RPMI8226 (cell line): ENCODE data around the gene B3GNT3.

Source experiments
- DNase-seq: peaks from one replicate; pipeline ENCODE4 v3.0.0-alpha.2; 2015

B3GNT3 gene, protein sequence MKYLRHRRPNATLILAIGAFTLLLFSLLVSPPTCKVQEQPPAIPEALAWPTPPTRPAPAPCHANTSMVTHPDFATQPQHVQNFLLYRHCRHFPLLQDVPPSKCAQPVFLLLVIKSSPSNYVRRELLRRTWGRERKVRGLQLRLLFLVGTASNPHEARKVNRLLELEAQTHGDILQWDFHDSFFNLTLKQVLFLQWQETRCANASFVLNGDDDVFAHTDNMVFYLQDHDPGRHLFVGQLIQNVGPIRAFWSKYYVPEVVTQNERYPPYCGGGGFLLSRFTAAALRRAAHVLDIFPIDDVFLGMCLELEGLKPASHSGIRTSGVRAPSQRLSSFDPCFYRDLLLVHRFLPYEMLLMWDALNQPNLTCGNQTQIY

DNA sequence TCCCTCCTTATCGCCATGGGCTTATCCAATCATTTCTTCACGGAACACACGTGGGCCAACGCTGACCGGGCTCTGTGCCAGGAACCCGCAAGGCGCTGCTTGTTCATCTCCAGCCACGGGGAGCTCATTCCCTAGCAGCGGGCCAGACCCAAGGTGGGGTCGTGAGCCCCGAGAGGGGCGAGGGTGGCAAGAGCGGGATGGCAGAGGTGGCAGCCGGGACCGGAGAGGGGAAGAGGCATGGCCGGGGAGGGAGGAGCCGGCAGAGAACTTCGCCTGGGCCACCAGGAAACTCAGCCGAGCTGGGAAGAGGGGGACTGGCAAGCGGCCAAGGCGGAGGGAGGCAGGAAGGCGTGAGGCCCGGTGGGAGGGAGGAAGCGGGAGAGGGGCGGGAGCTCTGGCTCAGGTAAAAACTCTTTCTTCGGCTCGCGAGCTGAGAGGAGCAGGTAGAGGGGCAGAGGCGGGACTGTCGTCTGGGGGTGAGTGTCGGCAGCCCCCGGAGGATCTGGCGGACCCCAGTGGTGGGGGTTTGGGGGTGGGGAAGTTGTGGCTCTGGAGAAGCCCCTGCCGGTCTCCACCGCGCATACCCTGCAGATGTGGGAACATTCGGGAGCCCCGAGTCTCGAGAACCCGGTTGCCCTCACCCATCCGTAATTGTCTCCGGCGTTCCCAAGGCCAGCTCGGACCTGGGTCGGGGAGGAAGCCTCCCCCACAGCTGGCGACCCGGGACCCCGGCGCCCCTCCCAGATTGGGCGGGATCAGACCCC, at the start of gene B3GNT3:
Gene B3GNT3 (plus strand): TSS at position 408 of the 764 bp plus-strand sequence. CDS start 12,670 bp downstream, outside the sequence.
- peak; percentile 60 for DNase-seq

DNA sequence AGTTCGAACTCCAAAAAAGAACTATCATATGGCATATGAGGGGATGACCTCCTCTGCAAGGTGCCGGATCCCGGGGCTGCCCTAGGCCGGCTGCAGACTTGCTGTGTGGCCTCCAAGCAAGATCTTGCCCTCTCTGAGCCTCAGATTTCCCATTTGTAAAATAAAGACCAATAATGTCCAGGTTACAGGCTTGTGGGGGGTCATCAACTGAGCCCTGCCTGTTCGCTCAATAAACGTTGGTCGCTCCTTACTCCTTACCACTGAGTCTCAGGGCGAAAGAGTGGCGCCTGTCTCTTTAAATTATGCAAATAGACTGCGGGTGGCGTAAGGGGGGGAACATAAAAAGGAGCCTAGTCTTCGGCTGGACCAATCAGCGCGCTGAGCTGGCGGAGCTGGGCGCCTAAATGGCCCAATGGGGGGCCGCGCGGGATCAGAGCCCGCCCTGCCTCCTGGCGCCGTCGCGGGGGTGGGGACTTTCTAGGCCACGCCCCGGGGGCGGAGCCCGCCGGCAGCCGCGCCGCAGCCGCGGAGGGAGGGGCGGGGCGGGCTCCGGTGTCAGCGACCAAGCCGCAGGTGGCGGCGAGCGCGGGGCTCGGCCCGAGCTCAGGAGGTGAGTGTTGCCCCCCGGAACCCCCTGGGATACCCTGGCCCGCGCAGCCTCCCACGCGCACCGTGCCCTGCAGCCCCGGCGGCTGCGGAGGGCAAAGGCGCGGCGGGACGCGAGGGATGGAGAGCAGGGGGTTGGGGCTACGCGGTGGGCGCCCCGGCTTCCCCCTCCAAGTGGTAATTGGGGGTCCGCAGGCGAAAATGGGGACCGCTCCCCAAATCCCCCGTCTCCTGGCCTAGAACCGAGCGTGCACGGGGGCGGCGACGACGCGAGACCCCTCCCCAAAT, 47.5 kb upstream of the B3GNT3 start:
- peak; percentile 98 for DNase-seq

DNA sequence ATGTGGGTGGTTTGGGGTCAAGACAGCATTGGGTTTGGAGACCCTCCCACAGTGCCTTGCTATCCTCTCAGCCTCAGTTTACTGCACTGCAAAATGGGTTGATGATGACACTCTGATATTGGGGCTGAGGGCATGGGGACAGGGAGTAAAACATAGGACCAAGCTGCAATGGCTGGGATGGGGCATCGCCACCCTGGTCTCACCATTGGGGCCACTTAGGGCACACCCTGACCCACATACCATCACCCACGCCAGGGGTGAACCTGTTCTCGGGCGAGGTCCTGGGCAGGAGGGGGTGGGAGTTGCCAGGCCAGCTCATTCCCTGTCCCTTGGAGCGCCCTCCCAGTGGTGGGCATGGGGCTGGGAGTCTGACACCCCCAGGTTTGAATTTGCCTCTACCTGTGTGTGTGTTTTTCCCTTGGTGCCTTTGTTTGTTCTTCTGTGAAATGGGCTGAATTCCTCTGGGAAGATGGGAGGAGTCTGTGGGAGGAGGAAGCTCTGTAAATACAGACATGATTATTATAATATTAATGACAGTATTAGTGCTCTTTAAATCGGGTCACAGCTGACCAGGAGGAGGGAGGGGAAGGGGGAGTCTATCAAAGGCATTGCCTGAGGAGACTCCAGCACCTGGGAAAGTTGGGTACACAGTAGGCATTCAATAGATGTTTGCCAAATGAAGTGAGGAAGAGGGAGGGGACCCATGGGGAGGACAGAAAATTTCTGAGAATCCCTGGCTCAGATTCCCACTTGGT, 45.9 kb upstream of the B3GNT3 start:
- DNase-seq, result no peak

DNA sequence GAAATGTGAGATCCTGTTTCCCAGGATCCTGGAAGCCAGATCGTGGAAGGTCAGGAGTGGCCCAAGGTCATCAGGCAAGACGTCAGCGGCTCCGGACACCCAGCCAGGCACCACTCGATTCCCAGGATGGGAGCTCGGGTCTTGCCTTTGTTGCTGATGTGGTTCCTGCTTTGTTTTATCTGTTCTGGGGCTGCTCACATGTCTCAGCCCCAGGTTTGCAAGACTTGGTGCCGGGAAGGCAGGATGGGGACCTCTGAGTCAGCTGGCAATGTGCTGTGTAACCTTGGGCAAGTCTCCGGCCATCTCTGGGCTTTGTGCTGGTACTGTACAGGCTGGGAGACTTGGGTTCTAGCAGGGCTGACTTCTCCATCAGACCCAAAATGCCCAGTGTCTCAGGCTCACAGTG, 45.0 kb upstream of the B3GNT3 start:
- DNase-seq, result no peak

DNA sequence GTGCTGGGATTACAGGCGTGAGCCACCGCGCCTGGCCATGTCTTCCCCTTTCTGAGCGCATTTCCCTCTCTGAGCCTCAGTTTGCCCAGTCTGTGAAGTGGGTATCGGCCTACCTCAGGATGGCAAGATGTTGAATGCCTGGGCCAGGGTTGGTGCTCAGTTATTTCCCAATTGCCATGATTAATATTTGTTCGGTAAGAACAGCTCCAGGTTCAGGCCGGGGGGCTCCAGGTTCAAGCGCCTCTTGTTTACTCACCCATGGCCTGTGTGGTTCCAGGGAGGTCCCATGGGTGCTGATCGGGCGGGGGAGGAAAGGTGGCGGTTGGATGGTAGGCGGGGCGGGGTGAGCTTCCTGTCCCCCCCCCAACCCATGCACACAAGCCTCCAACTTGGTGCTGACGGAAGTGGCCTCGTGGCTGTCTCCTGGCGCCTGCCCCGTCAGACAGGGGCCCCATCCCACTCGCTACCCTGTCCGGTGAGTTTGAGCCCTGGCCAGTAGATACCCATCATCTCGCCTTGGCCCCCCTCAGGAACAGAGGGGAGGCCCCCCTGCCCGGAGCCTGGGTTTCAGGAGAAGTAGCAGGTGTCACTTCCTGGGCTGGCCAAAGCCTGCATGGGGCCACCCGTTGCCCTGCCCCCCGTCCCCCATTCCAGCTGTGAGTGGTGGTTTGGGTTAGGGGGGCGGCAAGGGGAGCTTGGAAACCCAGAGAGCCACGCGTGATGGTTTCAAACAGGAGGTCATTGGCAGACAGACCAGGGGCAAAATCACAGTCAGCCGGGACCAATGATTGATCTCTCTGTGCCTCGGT, 43.6 kb upstream of the B3GNT3 start, which contains the start of gene FCHO1:
Gene FCHO1 (plus strand): TSS at position 375 of the 809 bp plus-strand sequence. CDS start 3,688 bp downstream, outside the sequence.
- peak; percentile 82 for DNase-seq

DNA sequence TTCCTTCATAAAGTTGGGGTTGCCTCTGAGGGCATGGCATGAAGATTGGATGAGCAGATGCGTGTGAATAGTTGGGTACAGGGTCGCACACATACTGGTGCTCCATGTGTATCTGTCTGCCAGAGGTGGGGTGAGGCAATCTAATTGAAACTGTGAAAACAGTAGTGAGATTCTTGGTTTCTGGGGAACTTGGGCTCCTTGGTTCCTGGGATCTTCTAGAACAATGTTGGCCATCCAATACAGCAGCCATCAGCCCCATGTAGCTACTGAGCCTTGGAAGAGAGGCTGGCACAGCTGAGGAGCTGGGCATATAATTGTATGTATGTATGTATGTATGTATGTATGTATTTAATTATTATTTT, 43.0 kb upstream of the B3GNT3 start:
- peak; percentile 31 for DNase-seq

DNA sequence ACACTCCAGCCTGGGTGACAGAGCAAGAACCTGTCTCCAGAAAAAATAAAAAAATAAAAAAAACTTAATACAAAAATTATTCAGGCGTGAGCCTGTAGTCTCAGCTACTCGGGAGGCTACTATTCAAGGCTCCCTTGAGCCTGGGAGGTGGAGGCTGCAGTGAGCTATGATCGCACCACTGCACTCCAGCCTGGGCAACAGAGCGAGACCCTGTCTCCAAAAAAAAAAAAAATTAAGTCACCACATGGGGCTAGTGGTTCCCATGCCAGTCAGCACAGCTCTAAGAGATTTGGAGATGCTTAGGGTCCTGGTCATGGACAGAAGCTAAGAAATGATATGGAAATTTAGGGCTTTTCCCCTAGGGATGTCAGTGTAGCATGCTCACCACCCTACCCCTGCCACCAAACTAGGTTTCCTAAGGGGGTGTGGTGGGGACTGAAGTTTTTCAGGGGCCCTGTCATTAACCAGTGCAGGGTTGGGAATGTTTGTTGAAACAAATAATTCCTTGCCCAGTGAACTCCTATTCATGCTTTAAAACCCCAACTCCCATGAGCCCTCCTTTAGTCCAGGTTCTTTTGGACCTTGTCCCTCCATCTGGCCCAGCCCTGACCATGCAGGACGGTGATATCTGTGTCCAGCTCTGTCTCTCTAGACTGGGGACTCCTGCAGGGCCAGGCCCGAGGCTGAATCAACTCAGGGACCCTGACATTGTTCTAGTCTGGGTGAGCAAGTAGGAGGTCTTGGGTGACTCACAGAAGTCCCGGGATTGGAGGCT, 41.9 kb upstream of the B3GNT3 start:
- DNase-seq, result no peak

DNA sequence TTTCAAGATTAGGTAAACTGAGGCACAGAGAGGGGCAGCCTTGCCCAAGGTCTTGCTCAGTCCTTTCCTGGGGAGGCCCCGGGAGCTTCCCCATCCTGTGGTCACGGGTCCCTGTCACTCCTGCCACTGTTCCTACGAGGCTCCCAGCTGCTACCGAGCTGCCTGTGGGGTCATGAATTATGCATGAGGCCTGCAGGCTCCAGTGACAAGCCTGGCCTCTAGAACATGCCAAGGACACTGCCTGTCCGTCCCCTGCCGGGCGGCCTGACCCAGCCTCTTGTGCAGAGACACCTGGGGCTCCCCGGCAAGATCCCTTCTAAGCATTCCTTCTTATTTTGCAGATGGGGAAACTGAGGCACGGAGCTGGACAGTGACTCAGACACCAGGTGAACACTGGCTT, 41.0 kb upstream of the B3GNT3 start:
- no peak for DNase-seq

DNA sequence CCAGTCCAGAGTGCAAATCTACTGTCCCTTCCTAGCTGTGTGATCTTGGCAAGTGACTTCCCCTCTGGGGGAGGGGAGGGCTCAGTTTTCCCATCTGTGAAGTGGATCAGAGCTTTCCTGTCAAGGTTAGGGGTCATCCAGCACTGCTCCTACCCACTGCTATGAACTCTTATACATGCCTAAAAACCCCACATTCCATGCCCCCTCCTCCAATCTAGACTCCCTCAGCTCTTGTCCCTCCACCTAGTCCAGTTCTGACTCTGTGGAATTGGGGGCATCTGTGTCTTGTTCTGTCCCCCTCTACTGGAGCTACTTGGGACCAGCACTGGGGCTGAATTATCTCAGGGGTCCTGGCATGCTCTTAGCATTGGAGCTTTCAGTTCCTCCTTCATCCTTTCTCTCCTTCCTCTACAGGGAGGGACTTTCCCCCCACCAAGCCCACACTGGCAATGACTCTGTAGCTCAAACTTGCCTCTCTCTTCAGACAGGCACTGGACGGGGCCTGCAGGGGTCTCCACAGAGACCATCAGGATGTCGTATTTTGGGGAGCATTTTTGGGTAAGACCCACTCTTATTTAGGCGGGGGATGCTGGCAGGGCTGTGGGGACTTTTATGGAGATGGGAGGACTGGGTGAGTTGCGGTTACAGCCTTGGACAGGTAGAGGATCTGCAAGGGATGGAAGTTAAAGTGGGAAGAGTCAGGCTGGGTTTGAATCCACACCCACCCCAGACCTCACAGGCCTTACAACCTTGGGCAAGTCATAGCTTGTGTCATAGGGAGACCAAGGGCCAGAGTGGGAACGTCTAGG, 40.1 kb upstream of the B3GNT3 start:
- DNase-seq, result peak; percentile 66

DNA sequence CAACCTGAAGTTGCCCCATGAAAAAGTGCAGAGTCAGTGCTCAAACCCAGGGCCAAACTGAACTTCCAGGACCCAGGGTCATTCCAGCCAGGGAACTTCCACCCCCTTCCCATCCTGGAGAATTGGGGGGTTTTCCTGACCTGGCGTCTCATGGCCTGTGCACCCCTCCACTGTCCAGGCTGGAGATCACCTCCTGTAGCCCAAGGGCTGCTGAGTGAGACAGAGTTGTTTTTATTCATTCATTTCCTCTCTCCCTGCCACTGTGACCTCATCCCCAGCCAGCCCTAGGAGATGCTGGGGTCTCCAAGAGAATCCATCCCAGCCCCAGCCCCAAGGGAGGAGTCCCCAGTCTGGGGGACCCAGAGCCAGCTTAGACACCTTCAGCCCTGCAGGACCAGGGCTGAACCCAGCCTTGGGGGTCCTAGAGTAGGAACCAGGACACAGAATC, 39.5 kb upstream of the B3GNT3 start:
- no peak for DNase-seq

DNA sequence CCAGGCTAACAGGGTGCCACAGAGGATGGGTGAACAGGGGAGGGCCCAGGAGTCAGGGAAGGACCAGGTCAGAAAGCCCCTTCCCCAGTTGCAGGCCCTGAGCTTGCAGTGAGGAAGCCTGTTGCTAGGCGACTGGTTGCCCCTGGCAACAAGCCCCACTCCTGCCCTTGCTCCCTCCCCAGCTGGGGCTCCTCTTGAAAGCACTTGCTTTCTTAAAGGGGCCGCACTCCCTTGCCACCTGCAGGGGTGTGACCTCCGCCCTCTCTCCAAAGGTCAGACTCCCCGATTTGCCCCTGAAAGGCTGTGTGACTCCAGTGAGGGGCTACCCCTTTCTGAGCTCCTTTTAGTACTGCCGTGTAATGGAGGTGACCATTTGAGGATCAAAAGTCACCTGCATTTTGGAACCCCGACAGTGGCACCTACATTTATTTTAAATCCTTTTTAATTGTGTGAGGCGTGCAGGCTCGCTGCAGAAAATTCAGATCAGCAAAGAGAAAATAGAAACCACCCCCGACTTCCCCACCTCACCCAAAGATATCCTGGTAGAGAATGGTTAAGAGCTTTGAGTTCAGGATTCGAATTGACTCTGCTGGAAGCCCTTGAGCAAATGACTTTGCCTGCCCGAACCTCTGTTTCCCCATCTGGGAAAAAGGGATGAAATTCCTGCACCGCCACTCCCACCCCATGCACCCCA, 38.8 kb upstream of the B3GNT3 start:
- peak; percentile 49 for DNase-seq

DNA sequence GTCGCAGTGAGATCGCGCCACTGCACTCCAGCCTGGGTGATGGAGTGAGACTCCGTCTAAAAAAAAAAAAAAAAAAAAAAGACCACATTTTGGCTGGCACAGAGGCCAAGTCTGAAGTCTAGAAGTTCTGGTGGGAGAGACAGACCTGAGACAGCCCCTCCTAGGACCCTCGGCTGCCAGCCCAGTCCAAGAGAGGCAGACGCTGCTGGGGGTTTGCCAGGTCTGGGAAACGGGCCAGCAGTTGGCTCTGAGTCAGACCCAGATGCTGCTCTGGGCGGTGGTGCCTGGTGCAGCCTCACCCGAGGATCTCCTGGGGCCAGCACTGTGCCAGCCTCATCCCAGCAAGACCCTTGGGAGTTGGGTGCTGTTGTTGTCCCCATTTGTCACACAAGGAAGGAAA, 37.8 kb upstream of the B3GNT3 start:
- peak; percentile 54 for DNase-seq

DNA sequence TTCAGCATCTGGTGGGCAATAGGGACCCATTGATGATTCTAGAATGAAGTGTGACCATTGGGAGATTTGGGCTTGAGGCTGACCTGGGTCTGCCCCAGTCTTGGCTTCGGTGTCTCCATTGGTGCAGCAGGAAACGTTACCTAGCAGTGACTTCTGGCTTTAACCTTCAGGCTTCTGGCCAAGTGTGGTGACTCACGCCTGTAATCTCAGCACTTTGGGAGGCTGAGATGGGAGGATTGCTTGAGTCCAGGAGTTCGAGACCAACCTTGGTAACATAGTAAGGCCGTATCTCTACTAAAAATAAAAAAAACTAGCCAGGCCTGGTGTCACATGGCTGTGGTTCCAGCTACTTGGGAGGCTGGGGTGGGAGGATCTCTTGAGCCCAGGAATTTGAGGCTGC, 36.4 kb upstream of the B3GNT3 start:
- no peak for DNase-seq

DNA sequence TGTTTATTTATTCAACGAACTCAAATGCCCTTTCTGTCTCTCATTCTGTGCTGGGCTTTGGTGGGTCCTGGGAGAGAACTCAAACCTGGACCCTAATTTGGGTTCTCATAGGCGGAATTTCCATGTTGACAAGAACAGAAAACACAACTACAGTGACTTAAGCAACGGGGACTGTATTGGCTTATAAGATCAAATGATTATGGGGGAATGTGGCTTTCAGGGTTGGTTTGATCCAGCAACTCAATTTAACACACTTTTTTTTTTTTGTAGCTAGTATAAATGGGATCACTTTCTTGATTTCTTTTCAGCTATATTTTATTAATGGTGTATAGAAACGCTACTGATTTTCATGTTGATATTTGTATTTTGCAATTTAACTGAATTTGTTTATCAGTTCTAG, 33.8 kb upstream of the B3GNT3 start:
- DNase-seq, result no peak

DNA sequence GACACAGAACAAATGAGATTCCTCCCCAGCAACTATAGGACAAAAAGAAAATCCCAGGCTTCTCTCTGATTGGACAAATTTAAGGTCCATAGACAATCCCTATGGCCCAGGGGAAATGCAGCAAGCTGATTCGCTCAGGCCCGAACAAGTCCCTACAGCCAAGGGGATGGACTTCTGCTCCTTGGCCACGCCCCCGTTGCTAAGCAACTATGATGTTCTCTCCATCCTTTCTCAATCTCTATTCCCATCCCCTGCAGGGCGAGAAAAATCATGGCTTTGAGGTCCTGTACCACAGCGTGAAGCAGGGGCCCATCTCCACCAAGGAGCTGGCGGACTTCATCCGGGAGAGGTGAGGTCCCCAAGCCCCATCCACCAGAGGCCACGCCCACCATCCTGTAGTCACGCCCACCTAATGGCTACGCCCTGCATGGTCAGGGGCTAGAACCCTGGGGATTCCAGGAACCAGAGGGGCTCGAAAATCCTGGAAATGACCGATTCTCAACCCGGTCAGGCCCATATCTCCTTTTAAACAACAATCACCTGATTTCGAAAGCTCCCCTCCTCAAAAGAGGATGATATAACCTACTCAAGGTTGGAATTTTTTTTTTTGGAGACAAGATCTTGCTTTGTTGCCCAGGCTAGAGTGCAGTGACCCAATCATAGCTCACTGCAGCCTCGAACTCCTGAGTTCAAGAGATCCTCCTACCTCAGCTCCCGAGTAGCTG, 32.3 kb upstream of the B3GNT3 start:
- peak; percentile 45 for DNase-seq

DNA sequence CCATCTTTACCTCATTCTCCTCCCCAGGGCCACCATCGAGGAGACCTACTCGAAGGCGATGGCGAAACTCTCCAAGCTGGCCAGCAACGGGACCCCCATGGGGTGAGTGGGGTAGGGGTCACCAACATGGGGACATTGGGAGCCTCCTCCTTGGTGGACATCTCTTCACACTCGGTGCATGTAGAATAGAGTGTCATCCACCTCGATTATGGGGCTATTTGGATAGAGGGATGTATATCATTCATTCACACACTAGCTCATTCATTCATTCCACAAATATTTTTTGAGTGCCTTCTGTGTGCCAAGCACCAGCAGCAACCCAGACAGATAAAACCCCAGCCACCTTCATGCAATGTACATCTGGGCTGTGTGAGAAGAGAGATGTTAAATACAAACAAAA, 30.6 kb upstream of the B3GNT3 start:
- no peak for DNase-seq

DNA sequence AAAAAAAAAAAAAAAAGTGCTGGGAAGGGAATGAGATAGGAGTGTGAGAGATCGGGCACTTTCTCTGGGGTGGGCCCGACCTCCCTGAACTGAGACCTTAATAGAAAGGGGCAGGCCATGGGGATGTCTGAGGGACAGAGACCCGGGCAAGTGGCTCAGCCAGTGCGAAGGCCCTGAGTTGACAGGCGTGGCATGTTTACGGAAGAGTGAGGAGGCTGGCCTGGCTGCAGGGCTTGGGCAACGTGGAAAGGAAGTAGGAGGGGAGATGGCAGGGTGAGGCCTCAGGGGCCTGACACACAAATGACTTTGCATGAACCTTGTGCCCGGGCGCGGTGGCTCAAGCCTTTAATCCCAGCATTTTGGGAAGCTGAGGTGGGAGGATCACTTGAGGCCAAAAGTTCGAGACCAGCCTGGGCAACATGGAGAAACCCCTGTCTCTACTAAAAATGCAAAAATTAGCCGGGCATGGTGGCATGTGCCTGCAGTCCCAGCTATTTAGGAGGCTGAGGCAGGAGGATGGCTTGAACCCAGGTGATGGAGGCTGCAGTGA, 29.8 kb upstream of the B3GNT3 start:
- no peak for DNase-seq

DNA sequence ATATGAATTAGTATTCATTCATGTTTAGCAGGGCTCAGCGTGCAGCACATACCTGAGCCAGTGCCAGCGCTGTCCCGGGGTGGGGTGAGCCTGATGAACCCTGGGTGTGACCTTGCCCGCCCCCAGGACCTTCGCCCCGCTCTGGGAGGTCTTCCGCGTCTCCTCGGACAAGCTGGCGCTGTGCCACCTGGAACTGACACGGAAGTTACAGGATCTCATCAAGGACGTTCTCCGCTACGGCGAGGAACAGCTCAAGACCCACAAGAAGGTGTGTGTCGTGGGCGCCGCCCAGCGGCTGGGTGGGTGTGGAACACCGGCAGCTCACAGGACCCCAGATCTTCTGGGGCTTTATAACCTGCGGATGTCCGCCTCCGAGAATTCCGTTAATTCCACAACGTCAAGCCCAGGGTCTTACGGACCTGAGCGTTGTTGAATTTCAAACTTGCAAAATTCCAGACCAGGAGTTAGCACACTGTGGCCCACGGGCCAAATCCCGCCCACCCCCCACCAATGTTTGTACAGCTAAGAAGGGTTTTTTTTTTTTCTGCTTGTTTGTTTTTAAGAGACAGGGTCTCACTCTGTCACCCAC, 28.3 kb upstream of the B3GNT3 start:
- no peak for DNase-seq
